NOMO-1 (cell line): Measurements from ENCODE around the gene SALL2.

Source experiments
- DNase-seq, 2 experiments: peaks; one replicate each; lab custom pipeline; 2025; ENCODE audit not compliant: unreplicated experiment in 2 of 2; lab: John Stamatoyannopoulos, UW

Gene SALL2

DNA sequence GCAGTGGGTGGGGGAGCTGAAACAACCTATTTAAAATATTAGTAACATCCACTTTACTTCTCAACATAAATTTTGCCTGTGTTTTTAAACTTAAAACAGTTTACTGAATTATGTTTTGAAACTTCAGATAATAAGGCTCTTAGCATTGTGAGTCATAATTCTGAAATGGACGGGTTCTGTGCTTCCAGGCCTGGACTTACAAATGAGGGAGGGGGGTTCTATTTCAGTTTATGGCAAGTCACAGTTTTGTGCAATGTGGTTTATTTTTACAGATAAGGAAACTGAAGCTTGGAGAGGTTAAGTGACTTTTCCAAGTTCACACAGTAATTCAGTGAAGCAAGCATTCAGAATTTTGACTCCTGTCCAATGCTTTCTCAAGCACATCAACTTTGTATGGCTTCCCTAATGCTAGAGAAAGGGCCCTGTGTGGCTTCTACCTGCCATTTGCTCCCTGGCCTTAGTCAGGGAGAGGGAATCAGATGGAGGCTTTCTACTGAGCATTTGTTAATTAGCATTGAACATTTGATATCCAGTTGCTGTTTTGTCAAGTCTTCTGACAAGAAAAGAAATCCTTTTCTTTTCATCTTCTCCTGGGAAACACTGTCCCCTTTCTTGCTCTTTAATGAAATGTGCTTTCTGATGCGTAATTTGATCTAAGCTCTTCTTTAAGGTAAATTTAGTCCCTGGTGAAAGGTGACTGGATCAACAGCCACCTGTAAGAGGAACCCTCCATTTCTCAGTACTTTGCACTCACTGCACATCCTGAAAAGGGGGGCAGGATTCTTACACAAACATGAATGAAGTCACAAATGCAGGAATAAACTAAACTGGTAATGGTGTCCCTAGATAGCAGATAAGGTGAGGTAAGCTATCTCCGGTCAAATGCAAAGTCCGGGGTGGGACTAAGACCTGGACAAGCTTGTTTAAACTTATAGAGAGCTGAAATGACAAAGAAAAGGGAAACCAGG, 2.5 kb upstream of the SALL2 start:
- peak in 1 of 2 experiments; percentile 39 for DNase-seq

GRCh38 chr14:21527318-21527679, 1.2 kb upstream of the SALL2 start:
- DNase-seq, result no peak

DNA sequence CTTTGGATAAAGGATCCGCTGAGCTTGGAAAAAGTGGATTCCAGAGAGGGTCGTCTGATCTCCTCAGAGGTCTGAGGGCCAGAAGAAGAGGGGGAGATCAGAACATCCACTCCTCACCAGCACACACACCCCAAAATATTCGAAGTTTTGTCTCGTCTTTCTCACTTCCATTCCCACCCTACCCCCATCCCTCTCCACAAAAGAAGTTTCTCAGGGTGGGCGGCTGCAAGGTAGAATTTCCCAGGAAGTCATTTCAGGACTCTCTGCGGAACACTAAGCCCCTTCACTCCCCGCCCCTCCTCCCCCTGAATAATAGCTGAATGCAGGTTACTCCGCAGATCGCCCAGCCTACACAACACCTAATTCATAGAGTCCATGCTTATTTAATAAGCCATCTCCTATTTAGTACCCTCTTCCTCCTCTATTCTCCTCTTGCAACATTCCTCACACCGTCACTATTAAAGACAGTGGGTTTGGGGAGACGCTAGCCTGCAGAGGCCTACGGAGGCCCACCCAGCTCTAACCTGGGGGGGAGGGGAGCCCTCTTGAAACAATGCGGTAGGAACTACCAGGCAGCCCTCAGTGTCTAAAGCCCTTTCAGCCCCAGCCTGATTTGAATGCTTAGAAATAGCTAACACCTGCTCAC, 649 bp upstream of the SALL2 start:
- peak in 1 of 2 experiments; percentile 15 for DNase-seq

GRCh38 chr14:21525571-21525961, 580 bp downstream of the SALL2 start:
- no peak for DNase-seq

- DNase-seq, result no peak
These were observed 1.3 kb downstream of the SALL2 start for GRCh38 chr14:21524575-21525490.

DNA sequence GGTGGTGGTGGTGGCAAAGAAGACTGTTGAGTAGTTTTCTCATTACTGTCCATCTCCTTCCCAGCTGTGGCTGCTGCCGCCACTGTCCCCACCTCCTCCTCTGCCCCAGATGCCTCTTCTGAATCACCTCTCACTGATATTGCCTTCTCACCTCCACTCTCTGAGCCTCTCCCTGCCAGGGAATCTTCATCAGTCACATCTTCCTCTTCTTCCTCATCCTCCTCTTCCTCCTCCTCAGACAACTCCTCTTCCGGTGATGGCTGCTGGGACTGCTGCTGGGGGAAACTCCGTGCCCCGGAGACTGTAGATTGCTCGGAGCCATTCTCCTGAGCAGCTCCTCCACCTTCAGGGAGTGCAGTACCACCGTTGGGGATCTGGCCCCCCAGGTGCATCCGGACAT, 2.9 kb downstream of the SALL2 start:
- no peak for DNase-seq

DNA sequence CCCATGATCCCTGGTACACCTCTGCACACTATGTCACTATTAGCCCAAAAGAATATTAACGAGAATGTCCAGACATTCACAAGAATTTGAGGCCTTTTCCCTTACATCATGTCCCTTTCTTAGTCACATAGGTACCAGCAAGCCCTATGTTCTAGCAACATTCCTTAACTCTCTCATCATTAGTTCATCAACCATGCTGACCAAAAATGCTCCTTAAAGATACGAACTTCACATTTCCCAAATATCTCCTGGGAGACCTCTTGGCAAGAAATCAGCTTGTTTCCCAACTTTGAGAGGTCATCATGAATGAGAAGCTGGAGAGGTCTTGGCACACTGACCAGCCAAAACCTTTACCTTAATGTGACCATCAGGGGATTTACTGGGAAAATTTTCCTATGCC, 4.6 kb downstream of the SALL2 start:
- no peak for DNase-seq

DNA sequence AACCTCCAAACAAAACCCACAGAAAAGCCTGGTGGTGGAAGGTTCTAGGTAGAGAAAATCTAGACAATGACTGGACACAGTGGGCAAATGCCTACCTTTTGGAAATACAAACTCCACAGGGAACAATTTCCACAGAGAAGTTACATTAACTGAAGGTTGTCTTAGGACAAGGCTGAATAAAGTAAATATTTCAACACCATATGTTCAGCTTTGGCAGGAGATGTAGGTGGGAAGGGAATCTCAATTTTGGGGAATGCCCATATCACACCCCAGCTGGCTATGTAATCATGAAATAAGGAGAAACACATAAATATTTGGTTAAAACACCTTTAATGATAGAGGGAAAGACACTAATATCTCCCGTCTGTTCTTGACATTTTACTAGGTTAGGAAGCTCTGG, 5.4 kb downstream of the SALL2 start:
- no peak for DNase-seq

DNA sequence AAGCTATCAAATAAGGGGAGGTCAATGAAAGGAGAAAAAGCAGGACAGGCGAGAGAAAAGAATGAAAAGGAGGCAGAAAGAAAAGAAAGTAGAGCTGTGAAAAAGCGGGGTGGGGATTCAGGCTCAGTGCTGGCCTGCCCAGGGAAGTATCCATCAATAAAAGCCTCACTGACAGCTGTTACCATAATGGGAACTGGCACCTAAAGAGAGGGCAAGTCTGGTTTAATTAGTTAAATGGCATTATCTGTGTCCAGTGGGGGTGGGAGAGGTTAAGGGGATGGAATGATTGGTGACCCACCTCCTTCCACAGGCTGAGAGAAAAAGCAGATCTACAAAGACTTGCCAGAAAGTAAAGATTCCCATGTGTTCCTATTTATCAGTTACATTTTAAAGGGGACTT, 7.4 kb downstream of the SALL2 start:
- DNase-seq, result no peak

DNA sequence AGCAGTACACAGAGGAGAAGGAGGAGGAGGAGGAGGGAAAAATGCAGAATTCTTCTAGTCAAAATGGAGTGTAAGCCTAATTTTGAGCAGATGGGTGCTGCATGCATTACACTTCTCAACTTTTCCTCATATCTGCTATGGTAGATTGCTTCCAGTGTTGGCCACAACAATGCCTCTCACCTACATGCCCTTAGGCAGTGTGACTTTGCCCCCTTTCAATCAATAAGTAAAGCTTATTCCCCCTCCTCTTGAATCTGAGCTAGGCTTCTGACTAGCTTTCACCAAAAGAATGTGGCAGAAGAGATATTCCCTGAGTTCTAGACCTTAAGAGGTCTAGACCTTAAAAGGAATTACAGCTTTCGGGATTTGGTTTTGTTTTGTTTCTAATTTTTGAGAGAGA, 11.8 kb downstream of the SALL2 start:
- no peak for DNase-seq

DNA sequence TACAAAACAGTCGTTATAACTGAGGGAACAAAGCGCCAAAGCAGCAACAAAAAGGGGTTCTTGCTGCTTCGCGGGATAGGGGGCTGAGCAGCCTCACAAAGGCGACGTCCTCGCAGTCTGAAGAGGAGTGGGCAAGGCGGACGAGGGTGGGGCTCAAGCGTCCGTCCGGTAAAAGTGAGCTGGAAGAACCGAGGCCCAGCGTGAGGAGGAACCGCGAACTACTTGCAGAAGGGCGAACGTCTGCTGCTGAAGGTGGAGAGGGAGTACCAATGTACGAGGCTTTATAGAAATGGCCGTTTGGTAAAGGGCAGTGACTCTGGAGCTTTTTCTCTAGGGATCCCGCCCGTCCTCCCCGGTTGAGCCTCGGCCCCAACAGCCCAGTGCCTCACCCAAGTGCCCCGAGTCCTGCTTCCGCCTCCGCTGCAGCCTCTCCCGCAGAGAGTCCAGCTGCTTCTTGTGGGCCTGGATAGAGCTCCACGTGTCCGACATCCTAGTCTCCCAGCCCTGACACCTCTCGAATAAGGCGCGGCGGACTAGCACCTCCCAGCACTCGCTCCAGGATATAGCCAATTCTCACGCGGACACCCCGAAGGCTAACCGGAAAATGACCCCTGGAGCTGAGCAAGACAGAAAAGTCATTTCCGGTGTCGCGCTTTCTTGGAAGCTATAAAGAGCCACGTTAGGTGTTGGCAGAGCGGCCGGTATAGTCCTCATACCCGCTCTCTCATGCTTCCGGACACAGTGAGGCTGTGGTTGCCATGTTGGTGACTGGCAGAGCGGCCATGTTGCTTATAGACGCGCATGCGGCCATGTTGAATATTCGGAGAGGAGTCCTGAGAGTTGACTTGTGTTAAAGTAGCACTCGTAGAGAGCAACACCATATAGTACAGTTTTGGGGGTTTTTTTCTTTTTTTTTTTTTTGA, 15.2 kb downstream of the SALL2 start, which contains the start of gene METTL3:
Gene METTL3 (minus strand): TSS at position 606 of the 923 bp plus-strand sequence. CDS start 117 bp downstream, at position 489.
- DNase-seq, result peak; percentile 94 to 99

GRCh38 chr14:21509432-21510143, 16.6 kb downstream of the SALL2 start:
- DNase-seq, result peak; percentile 20 to 28

- DNase-seq, result no peak
These were observed 19.6 kb downstream of the SALL2 start for GRCh38 chr14:21506557-21506956.

DNA sequence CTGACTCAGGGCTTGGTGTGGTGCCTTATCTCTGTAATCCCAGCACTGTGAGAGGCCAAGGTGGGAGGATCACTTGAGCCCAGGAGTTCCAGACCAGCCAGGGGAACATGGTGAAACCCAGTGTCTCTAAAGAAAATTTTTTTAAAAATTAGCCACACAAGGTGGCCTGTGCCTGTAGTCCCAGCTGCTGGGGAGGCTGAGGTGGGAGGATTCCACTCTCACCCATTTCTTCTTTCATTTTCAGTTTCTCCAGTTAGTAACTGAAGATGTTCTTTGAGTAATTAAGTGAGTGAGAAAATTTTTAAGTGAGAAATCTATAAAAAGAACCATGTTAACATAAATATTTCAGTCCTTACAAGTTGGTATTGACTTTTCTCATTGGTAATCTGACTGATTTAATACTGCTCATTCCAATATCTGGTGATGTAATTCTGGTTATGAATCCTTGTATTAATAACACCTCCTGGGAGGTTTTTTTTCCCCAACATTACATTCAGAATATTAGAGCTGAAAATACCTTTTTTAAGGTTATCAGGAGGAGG, 21.1 kb downstream of the SALL2 start:
- DNase-seq, result no peak

DNA sequence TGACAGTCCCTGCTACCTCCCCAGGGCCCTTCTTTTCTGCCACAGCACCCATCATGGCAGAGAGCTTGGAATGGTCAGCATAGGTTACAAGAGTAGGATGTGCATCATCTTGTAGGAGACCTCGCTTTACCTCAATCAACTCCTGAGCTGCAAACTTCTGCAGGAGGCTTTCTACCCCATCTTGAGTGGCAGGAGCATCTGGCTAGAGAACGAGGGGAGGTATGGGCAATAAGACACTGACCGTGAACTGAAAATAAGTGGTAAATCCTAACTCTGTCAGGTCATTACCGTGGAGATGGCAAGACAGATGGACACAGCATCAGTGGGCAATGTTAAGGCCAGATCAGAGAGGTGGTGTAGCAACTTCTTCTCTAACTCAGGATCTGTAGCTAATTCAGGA, 22.8 kb downstream of the SALL2 start:
- no peak for DNase-seq

GRCh38 chr14:21501568-21501967, 24.6 kb downstream of the SALL2 start:
- DNase-seq, result no peak

- peak in 1 of 2 experiments; percentile 26 for DNase-seq
These were observed 27.3 kb downstream of the SALL2 start for GRCh38 chr14:21498540-21499526.

- no peak for DNase-seq
These were observed 29.7 kb downstream of the SALL2 start for GRCh38 chr14:21496453-21496852.
